Measurements from ENCODE around the gene TBRG4.
"Not testable (repeated sequence)": the region's sequence is repeated elsewhere in the genome, so short reads cannot be mapped to it uniquely, and the experiment has no call there.

Gene TBRG4

DNA sequence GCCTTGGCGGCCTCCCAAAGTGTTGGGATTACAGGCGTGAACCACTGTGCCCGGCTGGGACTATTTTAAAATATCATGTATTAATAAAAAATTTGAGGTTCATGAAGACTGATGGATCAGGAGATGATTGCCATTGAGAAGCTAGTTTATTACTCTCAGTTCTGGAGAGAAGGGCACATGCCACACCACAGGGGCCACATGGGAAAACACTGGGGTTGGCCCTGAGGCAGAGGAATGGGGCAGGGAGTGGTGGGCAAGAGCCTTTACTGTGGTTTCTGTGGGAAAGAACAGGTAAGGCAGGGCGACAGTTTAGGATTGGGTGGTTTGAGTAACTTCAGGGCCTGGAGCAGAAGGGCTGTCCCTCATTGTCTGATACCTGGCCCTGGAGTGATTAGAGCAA, 6.8 kb upstream of the TBRG4 start:
- no peak for DNase-seq (ENCODE audit: extremely low read depth in 1 of 2, low read depth in 1 of 2)

DNA sequence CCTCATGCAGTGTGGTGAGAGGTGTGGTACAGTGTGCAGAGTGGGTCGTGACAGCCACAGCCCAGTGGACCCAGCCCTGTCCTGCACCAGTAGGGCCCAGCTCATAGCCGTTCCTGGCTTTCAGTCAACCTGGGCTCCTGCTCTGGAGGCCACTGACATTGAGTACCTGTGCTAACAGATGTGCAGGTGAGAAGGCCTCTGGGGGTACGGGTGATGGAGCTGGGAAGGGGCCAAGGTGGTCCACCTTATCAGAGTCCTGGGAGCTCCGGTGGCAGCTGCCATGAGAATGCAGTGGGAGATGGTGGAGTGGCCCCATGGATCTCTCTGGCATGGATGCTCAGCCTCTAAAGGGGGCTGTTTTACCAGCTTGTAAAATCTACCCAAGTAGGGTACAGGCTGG, 6.1 kb upstream of the TBRG4 start:
- DNase-seq (ENCODE audit: extremely low read depth in 1 of 2, low read depth in 1 of 2), result no peak

DNA sequence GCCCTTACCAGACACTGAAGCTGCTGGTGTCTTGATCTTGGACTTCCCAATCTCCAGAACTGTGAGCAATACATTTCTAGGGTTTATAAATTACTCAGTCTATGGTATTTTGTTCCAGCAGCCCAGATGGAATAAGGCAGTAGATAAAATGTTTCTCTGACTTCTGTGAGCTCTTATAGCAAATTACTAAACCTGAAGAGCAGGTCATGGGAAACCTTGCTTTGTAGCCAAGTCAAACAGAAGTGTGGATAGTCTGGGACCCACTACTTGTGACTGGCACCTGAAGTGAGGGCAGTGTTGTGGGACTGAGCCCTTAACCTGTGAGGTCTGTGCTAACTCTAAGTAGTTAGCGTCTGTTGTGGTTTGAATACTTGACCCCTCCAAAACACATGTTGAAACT, 4.6 kb upstream of the TBRG4 start:
- no peak for DNase-seq (ENCODE audit: extremely low read depth in 1 of 2, low read depth in 1 of 2)

DNA sequence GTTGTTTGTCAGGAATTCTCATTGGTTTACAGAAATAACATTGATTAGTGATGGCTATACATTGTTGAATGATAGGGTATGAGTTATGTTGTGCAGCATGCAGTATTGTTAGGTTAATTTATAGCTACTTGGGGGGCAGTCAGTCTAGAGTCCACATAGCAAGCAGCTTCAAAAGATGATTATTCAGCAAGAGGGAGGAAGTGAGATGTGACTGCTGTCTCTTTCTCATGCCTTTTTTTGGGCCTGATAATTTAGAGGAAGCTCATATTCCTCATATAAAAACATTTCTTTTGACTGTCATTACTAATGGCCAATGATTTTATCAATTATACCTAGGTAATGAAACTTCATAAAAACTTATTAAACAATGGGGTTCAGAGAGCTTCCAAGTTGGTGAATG, 3.4 kb upstream of the TBRG4 start:
- DNase-seq (ENCODE audit: extremely low read depth in 1 of 2, low read depth in 1 of 2), result no peak

DNA sequence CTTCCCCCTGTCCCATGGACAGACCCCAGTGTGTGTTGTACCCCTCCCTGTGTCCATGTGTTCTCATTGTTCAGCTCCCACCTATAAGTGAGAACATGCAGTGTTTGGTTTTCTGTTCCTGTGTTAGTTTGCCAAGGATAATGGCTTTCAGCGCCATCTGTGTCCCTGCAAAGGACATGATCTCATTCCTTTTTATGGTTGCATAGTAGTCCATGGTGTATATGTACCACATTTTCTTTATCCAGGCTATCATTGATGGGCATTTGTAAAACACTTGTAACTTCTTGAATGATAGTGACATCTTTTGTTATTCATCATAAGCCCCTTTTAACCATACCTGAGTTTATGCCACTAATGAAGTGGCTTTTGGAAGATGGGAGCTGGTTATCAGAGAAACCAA, 2.8 kb upstream of the TBRG4 start:
- DNase-seq (ENCODE audit: extremely low read depth in 1 of 2, low read depth in 1 of 2), result not testable (repeated sequence)

DNA sequence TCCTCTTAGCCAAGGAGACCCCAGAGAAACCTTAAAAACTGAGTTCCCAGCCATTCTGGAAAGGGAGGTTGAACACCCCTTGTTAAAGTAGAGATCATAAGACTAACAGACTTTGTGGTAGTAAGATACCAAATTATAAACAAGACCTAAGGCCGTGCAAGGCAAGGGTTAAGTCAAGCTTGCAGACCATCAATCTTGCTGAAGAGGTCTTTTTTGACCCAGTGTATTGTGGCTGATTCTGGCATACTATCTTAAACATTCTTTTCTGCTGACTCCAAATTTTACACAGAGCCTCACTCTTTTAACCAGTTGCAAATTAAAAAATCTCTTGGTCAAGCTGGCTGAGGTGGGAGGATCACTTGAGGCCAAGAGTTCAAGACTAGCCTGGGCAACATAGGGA, 1.2 kb upstream of the TBRG4 start:
- DNase-seq (ENCODE audit: extremely low read depth in 1 of 2, low read depth in 1 of 2), result no peak

DNA sequence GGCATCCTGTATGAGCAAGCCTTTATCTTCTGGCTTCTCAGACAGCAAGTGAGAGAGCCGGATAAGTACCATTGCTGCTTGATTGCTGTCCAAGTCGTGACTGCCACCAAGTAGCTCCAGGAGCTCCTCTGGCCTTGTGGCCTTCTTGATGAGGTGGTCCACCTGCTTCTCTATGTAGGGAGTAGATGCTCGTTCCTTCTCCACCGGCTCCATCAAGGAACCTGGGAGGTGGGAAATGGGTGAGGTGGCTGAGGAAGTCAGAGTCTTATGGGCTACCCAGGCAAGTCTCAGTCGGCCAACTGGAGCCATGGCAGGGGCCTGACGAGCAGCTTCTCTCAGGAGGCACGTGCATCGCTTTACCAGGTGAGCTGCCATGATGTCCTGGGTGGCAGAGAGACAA, 2.6 kb downstream of the TBRG4 start:
- no peak for DNase-seq (ENCODE audit: extremely low read depth in 1 of 2, low read depth in 1 of 2)

DNA sequence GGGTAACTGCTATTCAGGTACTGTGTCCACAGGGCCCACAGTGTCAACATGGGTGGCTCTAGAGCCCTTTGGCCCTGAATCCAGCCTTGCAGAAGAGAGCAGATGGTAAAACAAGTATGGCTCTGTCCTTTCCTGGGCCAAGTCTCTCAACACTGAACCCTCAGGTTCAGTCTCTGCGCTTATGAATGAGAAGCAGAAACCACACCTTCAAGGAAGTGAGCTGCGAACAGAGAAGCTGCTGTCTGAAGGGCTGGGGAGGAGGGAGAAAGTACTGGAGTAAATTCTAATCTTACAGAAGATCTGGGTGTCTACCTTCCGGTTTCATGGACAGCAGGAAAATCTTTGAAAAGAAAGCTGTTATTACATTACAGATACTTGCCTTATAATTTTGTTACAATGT, 4.1 kb downstream of the TBRG4 start:
- DNase-seq (ENCODE audit: extremely low read depth in 1 of 2, low read depth in 1 of 2), result no peak

DNA sequence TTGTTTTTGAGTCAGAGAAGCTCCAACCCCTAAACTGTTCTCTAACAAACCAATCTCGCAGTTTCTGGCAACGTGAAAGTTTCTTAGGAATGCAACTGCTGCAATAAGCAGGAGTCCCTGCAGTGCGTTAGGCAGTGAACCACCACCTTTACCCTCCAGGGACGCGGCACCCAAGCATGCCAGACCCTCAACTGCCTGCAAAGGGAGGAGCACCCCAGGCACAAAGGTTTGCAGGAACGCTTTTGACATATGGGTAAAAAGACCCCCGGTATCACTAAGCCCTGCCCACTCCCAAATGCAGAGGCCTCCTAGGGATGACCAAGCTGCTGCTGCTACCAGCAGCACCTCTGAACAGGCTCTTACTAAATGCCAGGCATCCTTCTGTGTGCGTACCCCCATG, 4.7 kb downstream of the TBRG4 start:
- no peak for DNase-seq (ENCODE audit: extremely low read depth in 1 of 2, low read depth in 1 of 2)

DNA sequence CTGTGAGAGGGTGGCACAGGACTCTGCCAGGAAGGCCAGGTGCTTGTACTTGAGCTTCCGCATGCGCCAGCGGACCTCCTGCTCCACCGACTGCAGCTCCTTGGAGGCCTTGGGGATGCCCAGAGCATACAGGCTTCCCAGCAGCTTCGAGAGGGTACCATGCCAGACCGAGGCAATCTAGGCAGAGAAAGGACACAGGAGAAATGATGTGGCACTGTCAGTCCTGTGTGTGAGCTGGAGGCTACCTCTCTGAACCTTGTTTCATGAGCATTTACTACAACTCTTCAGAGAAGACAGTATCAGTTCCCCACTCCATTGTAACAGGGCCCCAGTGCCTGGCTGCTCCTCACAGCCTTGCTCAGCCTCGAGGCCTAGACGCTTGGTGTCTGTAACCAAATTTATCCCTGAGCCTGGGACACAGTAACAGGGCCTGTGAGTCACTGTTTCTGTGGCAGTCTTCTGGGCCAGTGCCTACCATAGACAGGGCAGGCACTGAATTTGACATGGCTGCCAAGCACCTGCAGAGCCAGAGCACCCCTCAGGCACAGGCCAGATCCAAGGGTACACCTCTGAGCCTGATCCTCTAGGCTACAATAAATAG, 5.8 kb downstream of the TBRG4 start:
- DNase-seq (ENCODE audit: extremely low read depth in 1 of 2, low read depth in 1 of 2), result no peak

DNA sequence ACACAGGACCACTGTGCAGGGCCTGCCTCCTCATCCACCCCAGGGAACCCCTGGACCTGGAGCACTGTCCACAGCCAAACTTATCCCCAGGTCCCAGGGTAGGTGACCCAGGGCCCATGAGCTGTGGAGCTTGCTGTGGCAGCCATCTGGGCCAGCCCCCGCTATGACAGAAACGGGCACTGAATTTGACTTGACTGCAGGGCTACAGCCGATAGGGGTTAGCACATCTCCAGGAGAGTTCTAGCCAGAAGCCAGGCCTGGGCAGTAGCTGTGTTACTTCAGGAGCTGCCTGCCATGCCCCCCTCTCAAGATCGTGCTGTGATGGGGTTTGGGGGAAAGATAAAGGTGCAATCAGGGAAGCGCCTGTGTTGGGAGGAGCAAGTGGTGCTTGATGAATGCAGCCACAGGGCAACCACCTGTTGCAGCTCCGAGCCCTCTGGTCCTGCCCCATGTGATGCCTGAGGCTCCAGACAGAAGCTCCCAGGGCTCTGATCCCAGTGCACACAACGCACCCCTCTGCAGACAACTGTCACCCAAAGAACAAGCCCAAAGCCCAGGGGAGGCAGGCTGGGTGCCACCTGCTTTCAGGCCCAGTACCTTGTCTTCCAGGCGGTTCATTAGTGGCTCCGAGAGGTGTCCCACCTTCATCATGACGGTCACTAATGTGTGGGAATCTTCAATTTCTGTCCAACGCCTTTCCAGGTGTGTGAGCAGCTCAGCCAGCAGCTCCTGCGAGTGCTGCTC, 6.5 kb downstream of the TBRG4 start:
- DNase-seq (ENCODE audit: extremely low read depth in 1 of 2, low read depth in 1 of 2), result no peak

DNA sequence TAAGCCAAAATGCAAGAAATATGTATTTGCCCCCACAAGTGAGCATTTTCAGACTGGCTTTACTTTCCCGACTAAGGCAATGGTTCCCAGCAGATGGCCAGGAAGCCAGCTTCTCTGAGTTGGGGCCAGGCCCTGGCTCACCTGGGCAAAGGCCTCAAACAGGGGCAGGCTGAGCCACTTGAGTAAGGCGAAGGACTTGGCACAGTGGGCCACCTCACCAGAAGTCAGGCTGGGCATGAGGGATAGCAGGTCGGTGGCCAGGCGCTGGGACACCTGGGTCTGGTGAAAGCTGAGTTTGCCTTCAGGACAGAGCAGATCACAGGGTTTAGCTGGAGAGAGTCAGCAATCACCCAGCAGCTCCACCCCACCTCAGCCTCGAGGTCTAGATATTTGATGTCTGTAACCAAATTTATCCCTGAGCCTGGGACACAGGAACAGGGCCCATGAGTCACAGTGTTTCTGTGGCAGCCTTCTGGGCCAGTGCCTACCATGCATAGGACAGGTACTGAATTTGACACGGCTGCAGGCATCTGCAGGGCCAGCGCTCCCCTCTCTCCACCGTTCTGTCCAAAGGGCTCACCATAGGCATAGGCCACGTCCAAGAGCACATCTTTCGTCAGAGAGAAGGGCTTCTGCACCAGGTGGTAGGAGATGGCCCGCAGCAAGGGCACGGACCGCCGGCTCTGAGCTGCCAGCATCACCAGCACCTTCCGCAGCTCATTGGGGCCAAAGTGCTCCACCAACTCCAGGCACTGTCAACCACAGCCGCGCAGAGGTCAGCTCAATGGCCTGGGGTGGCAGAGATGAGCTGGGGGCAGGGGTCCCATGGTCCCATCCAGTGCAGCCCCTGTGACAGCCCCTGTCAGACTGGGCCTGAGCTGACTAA, 7.3 kb downstream of the TBRG4 start:
- DNase-seq (ENCODE audit: extremely low read depth in 1 of 2, low read depth in 1 of 2), result no peak

DNA sequence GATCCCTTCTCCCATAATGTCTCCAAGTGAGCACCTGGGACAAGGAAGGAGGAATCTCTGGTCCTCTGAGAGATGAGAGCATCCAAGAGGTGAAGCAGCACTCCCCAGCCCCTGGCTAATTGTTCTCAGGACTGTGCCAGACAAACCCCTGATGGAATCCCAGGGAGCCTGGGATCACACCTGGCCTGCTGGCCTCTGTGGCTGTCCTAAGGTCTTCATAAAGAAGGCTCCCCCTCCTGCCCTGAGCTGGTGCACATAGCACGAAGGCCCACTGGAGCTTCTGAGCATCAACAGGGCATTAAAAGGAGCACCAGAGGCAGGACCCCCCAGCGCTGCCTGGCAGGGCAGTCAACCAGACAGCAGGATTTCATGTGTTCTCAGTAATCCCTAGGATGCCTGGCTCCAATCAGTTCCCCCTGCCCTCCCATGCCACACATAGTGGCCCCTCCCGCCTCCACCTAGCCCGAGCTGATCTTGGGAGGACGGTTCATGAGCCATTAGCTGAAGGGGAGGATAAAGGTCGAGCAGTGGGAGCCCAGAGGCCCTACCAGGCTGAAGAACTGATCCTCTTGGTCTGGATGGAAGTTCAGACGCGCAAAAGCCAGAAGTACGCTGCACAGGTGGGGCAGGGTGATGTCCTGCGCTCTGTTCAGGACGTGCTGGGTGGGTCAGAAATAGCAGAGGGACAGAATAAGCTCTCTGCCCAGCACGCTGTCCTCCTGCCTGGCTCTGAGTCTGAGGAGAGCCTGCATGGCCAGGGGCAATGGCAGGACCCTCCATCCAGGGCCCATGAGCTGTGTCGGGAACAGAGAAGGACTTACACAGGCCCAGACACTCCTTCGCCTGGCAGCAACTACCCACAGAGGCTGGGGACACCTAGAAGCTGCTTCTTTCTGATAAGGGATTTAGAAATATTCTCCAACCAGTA, 8.4 kb downstream of the TBRG4 start:
- DNase-seq (ENCODE audit: extremely low read depth in 1 of 2, low read depth in 1 of 2), result no peak

DNA sequence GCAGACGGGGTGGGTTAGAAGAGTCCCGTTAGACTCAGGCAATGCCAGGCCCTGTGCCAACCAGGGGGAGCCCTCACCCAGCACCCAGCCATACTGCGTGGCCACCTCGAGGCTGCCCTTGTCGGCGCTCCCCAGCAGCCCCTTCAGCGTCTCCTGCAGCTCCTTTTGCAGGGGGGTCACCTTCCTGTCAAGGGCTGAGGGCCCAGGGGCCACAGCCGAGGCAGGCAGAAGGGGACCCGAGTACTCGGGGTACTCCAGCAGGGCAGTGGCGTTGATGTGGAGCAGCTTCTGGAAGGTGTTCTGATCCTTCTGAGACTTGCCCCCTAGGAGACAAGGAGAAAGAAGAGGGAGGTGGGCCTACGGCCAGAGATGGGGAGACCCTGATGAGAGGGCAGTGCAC, 9.7 kb downstream of the TBRG4 start:
- no peak for DNase-seq (ENCODE audit: extremely low read depth in 1 of 2, low read depth in 1 of 2)

DNA sequence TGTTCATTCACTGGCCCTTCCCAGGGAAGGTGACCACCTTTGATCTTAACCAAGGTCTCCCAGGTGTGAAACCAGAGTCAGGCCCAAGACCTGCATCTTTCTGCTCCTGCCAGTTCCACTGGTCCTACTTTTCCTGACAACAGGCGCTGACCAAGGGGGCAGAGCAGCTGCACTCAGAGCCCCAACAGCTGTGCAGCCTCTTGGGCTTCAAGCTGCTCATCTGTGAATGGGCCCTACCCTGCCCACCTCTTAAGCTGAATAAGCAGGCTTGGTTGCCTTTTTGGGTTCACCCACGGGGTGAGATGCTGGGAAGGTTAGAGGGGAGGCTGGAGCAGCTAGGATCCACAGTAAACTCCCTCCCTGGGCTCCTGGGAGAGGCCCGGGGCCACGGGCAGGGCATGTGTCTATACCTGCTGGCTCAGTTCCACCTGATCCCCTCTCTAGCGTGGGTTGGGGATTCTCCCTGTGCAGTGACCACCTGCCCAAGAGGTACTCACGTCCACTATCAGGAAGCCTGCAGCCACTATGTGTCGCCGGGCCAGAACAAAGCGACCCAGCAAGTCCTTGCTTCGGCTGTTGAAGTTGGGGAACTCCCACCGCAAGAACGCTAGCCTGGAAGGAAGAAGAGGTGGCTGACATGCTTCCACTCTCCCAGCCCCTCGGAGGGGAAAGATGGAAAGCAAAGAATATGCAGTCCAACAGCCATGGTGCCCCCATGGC, 10.6 kb downstream of the TBRG4 start:
- no peak for DNase-seq (ENCODE audit: extremely low read depth in 1 of 2, low read depth in 1 of 2)

DNA sequence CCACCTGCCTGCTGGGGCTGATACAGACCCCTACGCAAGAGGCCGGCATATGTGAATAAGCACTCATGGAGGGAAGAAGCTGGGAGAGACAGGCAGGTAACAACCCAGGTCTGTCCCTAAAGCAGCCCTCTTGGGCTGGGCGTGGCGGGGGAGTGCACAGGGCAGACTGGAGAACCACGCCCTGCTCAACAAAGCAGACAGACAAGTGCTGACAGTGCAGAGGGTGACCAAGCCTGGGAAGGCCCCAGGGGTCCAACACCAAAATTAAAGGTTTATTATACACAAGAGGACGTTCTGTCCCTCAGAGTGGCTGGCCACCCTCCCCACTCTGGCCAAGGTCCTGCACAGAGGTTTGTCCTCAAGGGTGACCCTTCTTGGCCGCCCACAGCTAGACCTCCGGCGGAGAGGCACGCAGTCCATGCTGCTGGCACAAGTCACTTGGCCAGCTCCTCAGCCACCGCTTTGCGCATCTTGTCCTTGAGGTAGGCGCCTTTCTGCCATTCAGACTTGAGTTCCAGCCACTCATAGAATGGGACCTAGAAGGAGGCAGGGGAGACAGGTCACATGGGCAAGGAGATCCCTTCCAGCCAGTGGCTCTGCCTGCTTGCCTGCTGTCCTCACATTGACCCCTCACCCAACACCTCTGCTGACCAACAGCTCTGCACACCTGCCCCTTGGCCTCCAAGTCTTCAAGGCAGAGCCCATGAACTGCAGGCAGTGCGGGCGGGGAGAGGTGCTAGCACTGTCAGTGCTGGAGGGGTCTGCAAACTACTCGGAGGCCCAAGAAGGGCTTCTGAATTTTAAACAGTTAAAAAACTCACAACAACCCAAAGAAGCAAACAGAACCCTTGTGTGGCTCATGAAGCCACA, 11.4 kb downstream of the TBRG4 start:
- DNase-seq (ENCODE audit: extremely low read depth in 1 of 2, low read depth in 1 of 2), result no peak

DNA sequence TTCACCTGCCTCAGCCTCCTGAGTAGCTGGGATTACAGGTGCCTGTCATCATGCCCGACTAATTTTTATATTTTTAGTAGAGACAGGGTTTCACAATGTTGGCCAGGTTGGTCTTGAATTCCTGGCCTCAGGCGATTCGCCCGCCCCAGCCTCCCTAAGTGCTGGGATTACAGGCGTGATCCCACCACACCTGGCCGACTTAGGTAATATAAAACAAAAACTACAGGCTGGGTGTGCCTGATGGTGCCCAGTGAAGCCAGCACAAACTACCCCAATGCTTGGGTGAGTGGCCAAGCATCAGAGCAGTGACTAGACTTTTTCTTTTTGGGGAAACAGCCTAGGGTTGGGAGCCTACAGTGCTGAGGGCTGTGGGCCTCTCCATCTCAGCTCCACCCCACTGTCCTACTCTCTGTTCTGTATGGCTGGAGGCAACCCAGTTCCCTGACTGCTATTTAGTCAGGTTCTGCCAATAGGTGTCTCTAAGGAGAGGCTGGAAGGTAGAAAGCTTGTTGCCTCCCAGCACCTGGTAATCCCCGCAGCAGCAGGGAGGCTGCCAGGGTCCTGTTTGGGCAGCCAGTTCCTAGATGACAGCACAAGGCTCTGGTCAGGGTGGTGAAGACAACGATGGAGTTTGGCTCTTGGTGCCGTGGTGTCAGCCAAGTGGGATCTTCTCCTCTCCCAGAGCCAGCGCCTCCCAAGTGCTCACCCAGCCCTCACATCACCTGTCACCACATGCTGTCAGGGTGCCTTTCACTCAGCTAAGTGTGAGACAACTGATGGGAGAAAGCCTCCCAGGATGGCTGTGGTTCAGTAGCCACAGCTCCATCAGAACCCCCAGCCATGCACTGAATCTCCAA, 12.3 kb downstream of the TBRG4 start:
- DNase-seq (ENCODE audit: extremely low read depth in 1 of 2, low read depth in 1 of 2), result no peak

DNA sequence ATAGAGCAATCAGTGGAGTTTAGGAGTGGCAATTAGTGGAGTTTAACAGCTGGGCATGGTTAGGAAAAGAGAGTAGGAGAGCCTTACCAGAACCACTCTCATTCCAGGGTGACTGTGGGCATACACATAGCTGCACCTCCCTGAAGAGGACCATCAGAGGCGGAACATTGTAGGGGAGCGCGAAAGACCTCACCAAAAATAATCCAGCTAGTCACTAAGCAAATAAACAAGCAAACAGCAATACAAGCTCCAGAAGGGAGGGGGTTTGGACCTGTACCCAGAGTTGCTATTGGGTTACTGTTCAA, 18.6 kb downstream of the TBRG4 start:
- DNase-seq (ENCODE audit: extremely low read depth in 1 of 2, low read depth in 1 of 2), result no peak

All from stimulated activated CD8-positive, alpha-beta memory T cell treated with anti-CD3 and anti-CD28 coated beads, Interleukin-7, amount 100 ng/mL, for 48 hours (primary cell).